Measurements from ENCODE around the gene LMBR1.
"Not testable (repeated sequence)": the region's sequence is repeated elsewhere in the genome, so short reads cannot be mapped to it uniquely, and the experiment has no call there.

Gene LMBR1, protein sequence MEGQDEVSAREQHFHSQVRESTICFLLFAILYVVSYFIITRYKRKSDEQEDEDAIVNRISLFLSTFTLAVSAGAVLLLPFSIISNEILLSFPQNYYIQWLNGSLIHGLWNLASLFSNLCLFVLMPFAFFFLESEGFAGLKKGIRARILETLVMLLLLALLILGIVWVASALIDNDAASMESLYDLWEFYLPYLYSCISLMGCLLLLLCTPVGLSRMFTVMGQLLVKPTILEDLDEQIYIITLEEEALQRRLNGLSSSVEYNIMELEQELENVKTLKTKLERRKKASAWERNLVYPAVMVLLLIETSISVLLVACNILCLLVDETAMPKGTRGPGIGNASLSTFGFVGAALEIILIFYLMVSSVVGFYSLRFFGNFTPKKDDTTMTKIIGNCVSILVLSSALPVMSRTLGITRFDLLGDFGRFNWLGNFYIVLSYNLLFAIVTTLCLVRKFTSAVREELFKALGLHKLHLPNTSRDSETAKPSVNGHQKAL

DNA sequence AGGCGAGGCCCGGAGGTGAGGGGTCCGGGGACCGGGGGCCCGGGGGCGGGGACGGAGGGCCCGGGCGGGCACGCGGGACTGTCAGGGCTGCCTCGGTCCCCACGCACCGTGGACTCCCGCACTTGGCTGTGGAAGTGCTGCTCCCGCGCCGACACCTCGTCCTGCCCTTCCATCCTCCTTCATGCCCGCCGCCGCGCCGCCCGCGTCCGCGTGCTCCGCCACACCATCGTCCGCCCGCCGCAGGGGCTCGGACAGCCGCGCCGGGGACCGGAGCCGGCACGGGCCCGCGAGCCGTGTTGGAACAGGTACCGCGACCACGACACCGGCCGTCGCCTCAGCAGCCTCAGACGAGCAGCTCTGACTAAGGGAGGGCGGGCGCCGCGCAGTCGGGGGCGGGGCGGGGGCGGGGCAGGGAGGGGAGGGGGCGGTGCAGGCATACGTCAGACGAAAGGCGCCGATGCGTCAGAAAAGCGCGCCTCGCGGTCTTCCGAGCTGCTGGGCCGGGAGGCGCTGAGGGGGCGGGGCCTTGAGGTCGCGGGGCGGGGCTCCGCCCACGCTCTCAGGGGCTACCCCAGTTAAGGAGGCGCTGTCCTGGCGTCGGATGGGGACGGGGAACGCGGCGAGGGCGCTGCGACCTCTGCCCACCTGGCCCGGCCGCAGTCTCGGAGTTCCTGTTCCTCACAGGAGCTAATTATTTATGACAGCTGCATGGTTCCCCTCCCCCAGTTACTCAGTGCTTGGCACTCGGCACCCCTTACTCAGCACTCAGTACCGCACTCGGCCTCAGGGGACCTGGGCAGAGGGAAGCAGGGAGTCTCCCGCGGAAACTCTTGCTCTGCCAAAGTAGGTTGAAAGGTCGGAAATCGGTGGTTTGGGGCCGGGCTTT lies at the start of gene LMBR1:
LMBR1 (minus strand) TSS at position 363 of the 886 bp plus-strand sequence; CDS start at position 173, 190 bp downstream.
- H3K9me3 Mint-ChIP-seq: no peaks in the 10 kb centered on the region
- peak within 1 kb of the TSS; percentile 90 for H3K27ac Mint-ChIP-seq
- H3K4me1 Mint-ChIP-seq (ENCODE audit: low read depth): peaks cover 40% of the 10 kb centered on the region

DNA sequence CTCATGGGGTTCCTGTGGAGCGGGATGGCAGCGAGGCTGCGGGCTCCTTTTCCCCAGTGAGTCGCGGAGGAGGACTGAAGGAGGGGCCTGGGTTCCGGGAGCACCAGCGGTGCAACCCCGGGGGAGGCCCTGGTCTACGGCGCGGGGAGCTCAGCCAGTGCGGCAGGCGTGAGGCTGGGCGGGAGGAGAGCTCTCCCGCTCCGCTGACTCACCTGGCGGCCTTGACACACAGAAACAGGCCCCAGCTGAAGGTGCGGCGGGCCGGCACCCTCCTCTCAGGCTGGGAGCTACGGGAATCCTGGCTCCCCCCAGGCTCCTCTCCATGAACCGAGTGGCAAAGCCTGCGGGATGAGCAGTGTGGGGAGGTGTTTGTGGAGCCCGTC lies 49.7 kb upstream of the LMBR1 start:
- Mint-ChIP-seq H3K36me3 (ENCODE audit: low read depth) (peaks cover 6% of the 10 kb centered on the region), H3K27ac (no peak overlapping the region), H3K4me3 (no peak overlapping the region), H3K9me3 (peaks cover 7% of the 10 kb centered on the region), H3K4me1 (ENCODE audit: low read depth) (peaks cover 7% of the 10 kb centered on the region), H3K27me3 (ENCODE audit: low read depth) (peaks cover 44% of the 10 kb centered on the region)

More for the DNA sequence above, at the start of gene LMBR1:
- Mint-ChIP-seq H3K4me3 (peak within 1 kb of the TSS; percentile 90), H3K36me3 (ENCODE audit: low read depth) (peaks cover 8% of the 10 kb centered on the region), H3K27me3 (ENCODE audit: low read depth) (no peaks in the 10 kb centered on the region)

DNA sequence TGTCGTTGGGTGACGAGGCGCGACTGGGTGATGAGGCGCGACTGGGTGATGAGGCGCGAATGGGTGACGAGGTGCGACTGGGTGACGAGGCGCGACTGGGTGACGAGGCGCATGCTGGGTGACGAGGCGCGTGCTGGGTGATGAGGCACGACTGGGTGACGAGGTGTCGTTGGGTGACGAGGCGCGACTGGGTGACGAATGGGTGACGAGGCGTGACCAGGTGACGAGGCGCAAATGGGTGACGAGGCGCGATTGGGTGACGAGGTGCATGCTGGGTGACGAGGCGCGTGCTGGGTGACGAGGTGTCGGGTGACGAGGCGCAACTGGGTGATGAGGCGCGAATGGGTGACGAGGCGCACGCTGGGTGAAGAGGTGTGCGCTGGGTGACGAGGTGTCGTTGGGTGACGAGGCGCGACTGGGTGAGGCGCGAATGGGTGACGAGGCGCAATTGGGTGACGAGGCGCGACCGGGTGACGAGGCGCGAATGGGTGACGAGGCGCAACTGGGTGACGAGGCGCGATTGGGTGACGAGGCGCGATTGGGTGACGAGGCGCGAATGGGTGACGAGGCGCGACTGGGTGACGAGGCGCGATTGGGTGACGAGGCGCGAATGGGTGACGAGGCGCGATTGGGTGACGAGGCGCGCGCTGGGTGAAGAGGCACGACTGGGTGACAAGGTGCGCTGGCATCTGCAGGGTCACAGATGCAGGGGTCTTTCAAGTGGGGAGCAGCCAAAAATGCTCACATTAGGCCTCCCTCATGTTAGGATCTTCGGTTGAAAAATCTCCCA lies 48.6 kb upstream of the LMBR1 start:
- Mint-ChIP-seq H3K27ac (no peak overlapping the region), H3K4me1 (ENCODE audit: low read depth) (no peaks in the 10 kb centered on the region), H3K27me3 (ENCODE audit: low read depth) (peaks cover 35% of the 10 kb centered on the region), H3K36me3 (ENCODE audit: low read depth) (peaks cover 6% of the 10 kb centered on the region), H3K4me3 (no peak overlapping the region), H3K9me3 (peaks cover 7% of the 10 kb centered on the region)

DNA sequence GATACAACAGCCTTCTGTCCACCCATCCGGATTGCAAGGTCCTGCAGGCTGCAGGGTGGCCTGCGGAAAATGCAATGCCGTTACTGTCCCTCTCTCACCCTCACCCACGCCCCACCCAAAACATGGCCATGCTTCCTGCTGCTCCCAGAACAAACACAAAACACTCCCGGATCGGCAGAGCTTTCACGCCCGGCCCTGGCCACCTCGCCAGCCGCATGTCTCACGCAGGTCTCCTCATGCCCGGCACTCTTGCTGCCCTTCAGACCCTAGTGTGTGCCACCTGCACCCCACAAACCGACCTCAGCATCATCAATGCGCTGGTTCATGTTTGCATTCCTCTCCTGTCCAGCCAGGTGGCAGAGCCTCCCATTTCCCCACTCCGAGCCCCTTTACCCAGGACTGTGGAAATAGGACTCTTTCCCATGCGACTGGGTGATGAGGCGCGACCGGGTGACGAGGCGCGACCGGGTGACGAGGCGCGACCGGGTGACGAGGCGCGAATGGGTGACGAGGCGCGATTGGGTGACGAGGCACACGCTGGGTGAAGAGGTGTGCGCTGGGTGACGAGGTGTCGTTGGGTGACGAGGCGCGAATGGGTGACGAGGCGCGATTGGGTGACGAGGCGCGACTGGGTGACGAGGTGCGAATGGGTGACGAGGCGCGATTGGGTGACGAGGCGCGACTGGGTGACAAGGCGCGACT lies 47.6 kb upstream of the LMBR1 start:
- H3K9me3 Mint-ChIP-seq: peaks cover 7% of the 10 kb centered on the region
- peaks cover 6% of the 10 kb centered on the region for H3K36me3 Mint-ChIP-seq (ENCODE audit: low read depth)
- no peaks in the 10 kb centered on the region for H3K4me1 Mint-ChIP-seq (ENCODE audit: low read depth)
- peaks cover 28% of the 10 kb centered on the region for H3K27me3 Mint-ChIP-seq (ENCODE audit: low read depth)
- H3K4me3 Mint-ChIP-seq: no peak overlapping the region
- H3K27ac Mint-ChIP-seq: no peak overlapping the region

DNA sequence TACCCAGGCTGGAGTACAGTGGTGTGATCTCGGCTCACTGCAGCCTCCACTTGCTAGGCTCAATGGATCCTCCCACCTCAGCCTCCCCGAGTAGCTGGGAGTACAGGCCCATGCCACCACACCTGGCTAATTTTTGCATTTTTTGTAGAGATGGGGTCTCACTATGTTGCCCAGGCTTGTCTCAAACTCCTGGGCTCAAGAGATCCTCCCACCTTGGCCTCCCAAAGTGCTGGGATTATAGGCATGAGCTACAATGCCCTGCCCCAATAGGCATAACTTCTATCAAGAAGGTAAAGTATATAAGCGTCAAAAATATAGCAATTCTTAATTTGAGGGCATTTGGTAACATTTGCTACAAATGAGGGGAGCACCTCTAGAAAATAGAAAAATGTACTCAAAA lies 43.8 kb upstream of the LMBR1 start:
- not testable (repeated sequence) for H3K4me1 Mint-ChIP-seq (ENCODE audit: low read depth); H3K27me3 Mint-ChIP-seq (ENCODE audit: low read depth); H3K36me3 Mint-ChIP-seq (ENCODE audit: low read depth)

DNA sequence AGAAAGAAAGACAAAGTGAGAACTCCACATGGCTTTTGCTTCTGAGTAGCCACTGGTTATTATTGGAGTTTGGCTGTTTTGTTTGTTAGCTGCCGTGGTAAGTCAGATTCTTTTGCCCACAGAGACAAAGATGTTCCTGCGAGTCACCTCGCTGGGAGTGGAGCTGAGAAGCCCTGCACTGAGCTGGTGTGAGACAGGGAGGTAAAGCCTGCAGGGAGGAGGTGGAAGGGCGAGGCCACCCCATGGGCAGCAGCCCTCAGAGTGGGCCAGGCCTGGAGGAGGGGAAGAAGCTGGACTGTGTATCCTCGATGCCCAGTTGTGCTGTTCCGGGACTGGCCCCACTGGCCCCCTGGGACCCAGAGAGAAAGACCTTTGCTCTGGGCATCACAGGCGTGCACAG lies 42.3 kb upstream of the LMBR1 start:
- H3K27me3 Mint-ChIP-seq (ENCODE audit: low read depth): peaks cover 13% of the 10 kb centered on the region
- H3K9me3 Mint-ChIP-seq: no peaks in the 10 kb centered on the region
- H3K27ac Mint-ChIP-seq: no peak overlapping the region
- no peaks in the 10 kb centered on the region for H3K36me3 Mint-ChIP-seq (ENCODE audit: low read depth)
- peaks cover 6% of the 10 kb centered on the region for H3K4me1 Mint-ChIP-seq (ENCODE audit: low read depth)
- H3K4me3 Mint-ChIP-seq: no peak overlapping the region

More for the DNA sequence above, 43.8 kb upstream of the LMBR1 start:
- not testable (repeated sequence) for H3K27ac Mint-ChIP-seq, H3K4me3 Mint-ChIP-seq, H3K9me3 Mint-ChIP-seq

DNA sequence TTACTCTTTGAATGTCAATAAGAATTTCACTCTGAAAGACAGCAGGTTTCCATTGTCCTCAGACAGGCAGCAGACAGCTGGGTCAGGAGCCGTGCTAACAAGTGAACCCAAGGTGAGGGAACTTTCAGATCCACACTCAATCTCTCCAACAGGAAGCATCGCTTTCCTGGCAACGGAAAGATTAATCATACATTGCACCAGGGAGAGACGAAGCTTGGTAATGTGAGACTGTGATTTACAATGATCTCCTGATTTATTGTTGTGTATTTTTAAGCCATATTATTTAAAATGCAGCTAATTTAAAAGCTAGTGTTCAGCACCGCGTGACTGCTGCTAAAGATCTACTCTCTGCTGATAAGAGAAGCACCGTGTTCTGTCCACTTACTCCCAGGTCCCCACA lies 39.0 kb upstream of the LMBR1 start:
- H3K4me1 Mint-ChIP-seq (ENCODE audit: low read depth): peaks cover 31% of the 10 kb centered on the region
- H3K27me3 Mint-ChIP-seq (ENCODE audit: low read depth): peaks cover 36% of the 10 kb centered on the region
- H3K27ac Mint-ChIP-seq: no peak overlapping the region
- H3K9me3 Mint-ChIP-seq: no peaks in the 10 kb centered on the region
- no peaks in the 10 kb centered on the region for H3K36me3 Mint-ChIP-seq (ENCODE audit: low read depth)
- H3K4me3 Mint-ChIP-seq: no peak overlapping the region

DNA sequence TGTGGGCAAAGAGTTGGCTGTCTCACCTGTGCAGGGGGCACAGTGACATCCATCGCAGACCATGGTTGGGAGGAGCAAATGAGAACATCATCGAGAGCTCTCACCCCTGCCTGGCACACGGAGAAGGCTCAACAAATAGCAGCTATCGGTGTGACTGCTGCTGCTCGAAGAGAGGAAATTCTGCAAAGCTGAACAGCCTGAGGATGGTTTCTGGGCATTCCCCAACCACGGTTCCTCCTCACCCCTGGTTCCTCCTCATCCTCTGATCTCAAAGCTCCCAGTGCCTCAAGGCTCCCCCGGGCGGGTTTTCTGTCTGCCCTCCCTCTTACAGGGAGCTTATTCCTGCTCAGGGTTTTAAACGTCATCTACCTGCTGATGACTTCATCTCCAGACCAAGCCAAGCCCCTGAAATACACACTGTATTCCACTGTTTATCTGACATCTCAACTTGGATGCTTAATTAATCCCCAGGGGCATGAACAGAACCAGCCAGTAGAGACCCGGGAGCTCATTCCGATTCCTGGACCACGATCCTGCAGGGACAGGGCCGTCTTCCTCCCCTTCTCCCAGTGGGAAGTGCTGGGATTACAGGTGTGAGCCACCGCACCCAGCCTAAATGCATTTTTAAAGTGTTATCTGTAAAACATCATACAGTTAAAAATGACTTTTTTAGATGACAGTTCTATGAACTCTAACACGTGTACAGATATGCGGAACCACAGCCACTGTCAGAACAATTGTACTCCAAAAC lies 37.0 kb upstream of the LMBR1 start:
- Mint-ChIP-seq H3K27ac (peak overlapping the region; percentile 59), H3K4me1 (ENCODE audit: low read depth) (peaks cover 31% of the 10 kb centered on the region), H3K9me3 (no peaks in the 10 kb centered on the region), H3K4me3 (peak overlapping the region; percentile 40), H3K36me3 (ENCODE audit: low read depth) (no peaks in the 10 kb centered on the region), H3K27me3 (ENCODE audit: low read depth) (peaks cover 38% of the 10 kb centered on the region)

DNA sequence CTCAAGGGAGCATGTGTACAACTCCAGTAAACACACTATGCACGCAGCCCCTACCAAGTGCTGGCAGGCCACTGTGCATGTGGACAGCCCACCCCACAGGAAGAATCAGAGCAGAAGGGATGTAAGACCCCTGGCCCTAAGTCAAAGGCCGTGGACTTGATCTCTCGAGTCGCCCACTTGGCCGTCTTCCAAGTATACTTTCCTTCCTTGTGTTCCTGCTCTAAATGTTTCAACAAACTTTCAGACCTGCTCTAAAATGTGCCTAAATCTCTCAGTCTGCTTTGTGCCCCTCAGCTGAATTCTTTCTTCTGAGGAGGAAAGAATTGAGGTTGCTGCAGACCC lies 35.4 kb upstream of the LMBR1 start:
- Mint-ChIP-seq H3K4me3 (no peak overlapping the region), H3K4me1 (ENCODE audit: low read depth) (peaks cover 40% of the 10 kb centered on the region), H3K27ac (no peak overlapping the region), H3K9me3 (peaks cover under 1% of the 10 kb centered on the region), H3K27me3 (ENCODE audit: low read depth) (peaks cover 48% of the 10 kb centered on the region), H3K36me3 (ENCODE audit: low read depth) (peaks cover under 1% of the 10 kb centered on the region)

DNA sequence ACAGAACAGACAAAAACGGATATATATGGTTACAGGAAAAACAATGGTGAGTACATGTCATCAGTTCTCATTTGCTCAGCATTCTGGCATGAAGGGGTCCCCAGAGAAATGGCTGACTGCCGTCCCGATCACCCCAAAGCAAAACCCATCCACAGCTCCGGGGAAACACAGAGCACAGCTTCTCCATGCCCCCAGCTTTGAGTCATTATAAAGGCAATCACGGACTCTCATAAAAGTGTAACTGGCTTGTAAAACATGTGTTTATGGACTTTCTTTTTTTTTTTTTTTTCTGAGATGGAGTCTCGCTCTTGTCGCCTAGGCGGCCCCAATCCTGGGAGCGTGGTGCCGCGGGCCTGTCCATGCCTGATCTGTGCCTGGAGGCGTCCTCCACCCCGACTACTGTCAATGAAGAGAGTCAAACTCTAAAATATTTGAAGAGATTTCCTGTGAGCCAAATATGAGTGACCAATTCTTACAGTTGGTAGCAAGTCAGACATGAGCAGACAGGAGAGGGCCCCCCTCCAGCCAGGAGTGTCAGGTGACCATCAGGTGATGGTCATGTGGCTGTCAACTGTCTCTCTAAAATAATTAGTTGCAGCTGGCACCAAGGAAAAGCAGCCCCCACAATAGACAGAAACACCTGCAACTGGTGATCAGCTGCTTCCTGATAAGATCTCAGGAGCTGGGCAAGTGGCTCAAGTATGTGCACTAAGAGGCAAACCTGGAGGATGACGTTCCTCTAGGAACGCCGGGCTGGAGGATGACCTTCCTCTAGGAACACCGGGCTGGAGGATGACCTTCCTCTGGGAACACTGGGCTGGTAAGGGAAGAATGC lies 34.8 kb upstream of the LMBR1 start:
- Mint-ChIP-seq H3K36me3 (ENCODE audit: low read depth) (peaks cover 2% of the 10 kb centered on the region), H3K4me1 (ENCODE audit: low read depth) (peaks cover 45% of the 10 kb centered on the region), H3K27me3 (ENCODE audit: low read depth) (peaks cover 52% of the 10 kb centered on the region), H3K9me3 (peaks cover 2% of the 10 kb centered on the region), H3K27ac (no peak overlapping the region), H3K4me3 (no peak overlapping the region)

DNA sequence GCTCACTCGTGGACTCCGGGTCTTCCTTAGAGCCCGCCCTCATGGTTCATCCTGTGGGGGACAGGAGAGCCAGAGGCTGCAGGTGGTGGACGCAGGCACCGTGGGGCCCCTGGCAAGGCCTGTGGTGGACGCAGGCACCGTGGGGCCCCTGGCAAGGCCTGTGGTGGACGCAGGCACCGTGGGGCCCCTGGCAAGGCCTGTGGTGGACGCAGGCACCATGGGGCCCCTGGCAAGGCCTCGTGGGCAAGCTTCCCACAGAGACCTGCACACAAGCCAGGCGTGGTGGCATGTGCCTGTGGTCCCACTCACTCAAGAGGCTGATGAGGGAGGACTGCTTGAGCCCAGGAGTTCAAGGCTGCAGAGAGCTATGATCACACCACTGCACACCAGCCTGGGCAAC lies 32.8 kb upstream of the LMBR1 start:
- H3K27me3 Mint-ChIP-seq (ENCODE audit: low read depth): peaks cover 41% of the 10 kb centered on the region
- H3K36me3 Mint-ChIP-seq (ENCODE audit: low read depth); H3K9me3 Mint-ChIP-seq: not testable (repeated sequence)

DNA sequence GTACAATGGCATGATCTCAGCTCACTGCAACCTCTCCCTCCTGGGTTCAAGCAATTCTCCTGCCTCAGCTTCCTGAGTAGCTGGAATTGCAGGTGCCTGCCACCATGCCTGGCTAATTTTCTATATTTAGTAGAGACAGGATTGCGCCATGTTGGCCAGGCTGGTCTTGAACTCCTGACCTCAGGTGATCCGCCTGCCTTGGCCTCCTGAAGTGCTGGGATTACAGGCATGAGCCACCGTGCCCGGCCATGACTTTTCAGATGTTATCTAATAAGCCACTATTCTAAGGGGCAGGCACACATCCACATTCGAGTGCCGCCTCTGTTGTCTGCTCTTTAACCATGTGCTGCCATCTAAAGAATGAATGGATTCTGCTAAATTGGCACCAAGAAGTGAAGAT lies 29.3 kb upstream of the LMBR1 start:
- Mint-ChIP-seq H3K27ac (peak overlapping the region; percentile 84), H3K27me3 (ENCODE audit: low read depth) (peaks cover 27% of the 10 kb centered on the region), H3K4me1 (ENCODE audit: low read depth) (peaks cover 36% of the 10 kb centered on the region), H3K4me3 (peak overlapping the region; percentile 75)
- not testable (repeated sequence) for H3K9me3 Mint-ChIP-seq; H3K36me3 Mint-ChIP-seq (ENCODE audit: low read depth)

More for the DNA sequence above, 32.8 kb upstream of the LMBR1 start:
- peaks cover 45% of the 10 kb centered on the region for H3K4me1 Mint-ChIP-seq (ENCODE audit: low read depth)
- not testable (repeated sequence) for H3K27ac Mint-ChIP-seq, H3K4me3 Mint-ChIP-seq
